K562 (cell line): ENCODE measurements around the gene TGFB1I1. TPM values are rescaled to one million over a fixed set of nuclear protein-coding genes. Genes with fewer than 3 reads are reported as not detected.
A peak's percentile ranks its signal among the peaks of the same experiment; 100 is the strongest.

Source experiments
- CCNT2 ChIP-seq: IDR thresholded peaks from 2 replicates; pipeline ENCODE4 v1.6.1; 2011; ENCODE audit warnings: borderline replicate concordance, low read depth, mild to moderate bottlenecking, moderate library complexity, mixed read lengths, low read length; ENCODE audit not compliant: insufficient read length; ENCODE audit errors: extremely low read depth
- HIVEP1 ChIP-seq: fragments of 250-450 bp; sonication (Bioruptor Pico); IDR thresholded peaks from 2 replicates; pipeline ENCODE4 v1.4.0; 2020; ENCODE audit warnings: mild to moderate bottlenecking
- MYBL2 ChIP-seq, 2 experiments: fragments of 450-650 bp in 1 of 2; sonication (generic) in 1 of 2; formaldehyde crosslinking in 1 of 2; IDR thresholded peaks; 2 replicates each; pipeline versions ENCODE4 v1.6.1 to v1.8.1; 2017 to 2022; ENCODE audit warnings: borderline replicate concordance in 1 of 2, inconsistent platforms in 1 of 2, low read depth in 1 of 2, mild to moderate bottlenecking in 1 of 2, missing genetic modification reagents in 1 of 2, moderate library complexity in 1 of 2
- POLR2A ChIP-seq: fragments of 450-650 bp; conservative IDR thresholded peaks from 2 replicates; pipeline ENCODE4 v1.6.1; 2016
- POLR2H ChIP-seq: IDR thresholded peaks from 2 replicates; pipeline ENCODE4 v1.6.1; 2016; ENCODE audit warnings: missing genetic modification characterization, low read depth, mild to moderate bottlenecking, control low read depth, missing compliant biosample characterization, moderate library complexity
- TCF7L2 ChIP-seq: fragments of 150-350 bp; IDR thresholded peaks from 2 replicates; pipeline ENCODE4 v1.6.1; 2016; ENCODE audit warnings: low read depth, mild to moderate bottlenecking, low read length, moderate library complexity
- ZBTB33 ChIP-seq: sonication (generic); formaldehyde crosslinking; IDR thresholded peaks from 2 replicates; pipeline ENCODE4 v1.8.1; 2023; ENCODE audit warnings: mild to moderate bottlenecking, missing genetic modification reagents
- ZNF121 ChIP-seq: sonication (generic); formaldehyde crosslinking; conservative IDR thresholded peaks from 2 replicates; pipeline ENCODE4 v1.8.0; 2022; ENCODE audit warnings: missing genetic modification reagents
- polyA plus RNA-seq, 8 experiments: library from polyadenylated mRNA; depleted of rRNA in 4 of 8; stranded (reverse) in 5 of 8; unstranded in 3 of 8; fragments of >200 nt; fragmentation: Nextera tagmentation in 2 of 8; fragmentation: Illumina TruSeq in 1 of 8; extraction: Ambion mirVana in 2 of 8; extraction: Trizol in 1 of 8; gene quantifications; 2 replicates each; pipeline versions ENCODE4 v1.2.1 to v1.2.3, GENCODE V29; 2011 to 2014; ENCODE audit warnings: inconsistent platforms in 1 of 8, missing spikeins in 1 of 8
- total RNA-seq, 7 experiments: library from RNA; depleted of rRNA in 6 of 7; stranded (reverse); fragments of >200 nt in 6 of 7; fragmentation: Illumina TruSeq in 2 of 7; extraction: Trizol in 2 of 7; gene quantifications; 2 replicates each; pipeline versions ENCODE4 v1.2.1 to v1.2.3, GENCODE V29; 2011 to 2021; ENCODE audit warnings: low replicate concordance in 1 of 7
- TF ChIP-seq, protein P1 (sequence below), 2 experiments: fragments of 450-650 bp in 1 of 2; IDR thresholded peaks; 2 replicates each; pipeline ENCODE4 v1.6.1; 2011 to 2017; ENCODE audit warnings: low read depth in 2 of 2, antibody characterized with exemption in 1 of 2, borderline replicate concordance in 1 of 2, low read length in 1 of 2, mild to moderate bottlenecking in 1 of 2, mixed read lengths in 1 of 2; ENCODE audit not compliant: control insufficient read depth in 1 of 2

The TGFB1I1 gene
- total and polyA plus RNA-seq, 9 of the 15 experiments (the other 6 are each of a cell fraction or from before 2014, with no cell fraction given): 0.04 to 0.91 (median 0.19) TPM

GRCh38 chr16:31488468-31489297 is 16.7 kb downstream of the TGFB1I1 start (continued):
- TF ChIP-seq CCNT2: peak; percentile 20
- TF ChIP-seq MYBL2 (IDR thresholded peaks at IDR 0.05; ENCODE audit: low read depth): no peak
- no peak for TF ChIP-seq MYBL2 (CRISPR knock-in tag; IDR thresholded peaks at IDR 0.05; ENCODE audit: borderline replicate concordance)
- peak; percentile 90 for TF ChIP-seq ZBTB33 (CRISPR knock-in tag)
- TF ChIP-seq POLR2A: no peak; the same call in 1 of the 2 replicates
- TF ChIP-seq TCF7L2: no peak
- no peak for TF ChIP-seq HIVEP1
- no peak for TF ChIP-seq ZNF121 (CRISPR knock-in tag)
- TF ChIP-seq POLR2H (tag): no peak
- TF ChIP-seq, protein P1, sequence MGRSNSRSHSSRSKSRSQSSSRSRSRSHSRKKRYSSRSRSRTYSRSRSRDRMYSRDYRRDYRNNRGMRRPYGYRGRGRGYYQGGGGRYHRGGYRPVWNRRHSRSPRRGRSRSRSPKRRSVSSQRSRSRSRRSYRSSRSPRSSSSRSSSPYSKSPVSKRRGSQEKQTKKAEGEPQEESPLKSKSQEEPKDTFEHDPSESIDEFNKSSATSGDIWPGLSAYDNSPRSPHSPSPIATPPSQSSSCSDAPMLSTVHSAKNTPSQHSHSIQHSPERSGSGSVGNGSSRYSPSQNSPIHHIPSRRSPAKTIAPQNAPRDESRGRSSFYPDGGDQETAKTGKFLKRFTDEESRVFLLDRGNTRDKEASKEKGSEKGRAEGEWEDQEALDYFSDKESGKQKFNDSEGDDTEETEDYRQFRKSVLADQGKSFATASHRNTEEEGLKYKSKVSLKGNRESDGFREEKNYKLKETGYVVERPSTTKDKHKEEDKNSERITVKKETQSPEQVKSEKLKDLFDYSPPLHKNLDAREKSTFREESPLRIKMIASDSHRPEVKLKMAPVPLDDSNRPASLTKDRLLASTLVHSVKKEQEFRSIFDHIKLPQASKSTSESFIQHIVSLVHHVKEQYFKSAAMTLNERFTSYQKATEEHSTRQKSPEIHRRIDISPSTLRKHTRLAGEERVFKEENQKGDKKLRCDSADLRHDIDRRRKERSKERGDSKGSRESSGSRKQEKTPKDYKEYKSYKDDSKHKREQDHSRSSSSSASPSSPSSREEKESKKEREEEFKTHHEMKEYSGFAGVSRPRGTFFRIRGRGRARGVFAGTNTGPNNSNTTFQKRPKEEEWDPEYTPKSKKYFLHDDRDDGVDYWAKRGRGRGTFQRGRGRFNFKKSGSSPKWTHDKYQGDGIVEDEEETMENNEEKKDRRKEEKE (IDR thresholded peaks at IDR 0.05; ENCODE audit: borderline replicate concordance in 1 of 2, control insufficient read depth in 1 of 2, low read depth in 2 of 2, low read length in 1 of 2): no peak
